ENCODE measurements around the gene RNF26.

The RNF26 gene

DNA sequence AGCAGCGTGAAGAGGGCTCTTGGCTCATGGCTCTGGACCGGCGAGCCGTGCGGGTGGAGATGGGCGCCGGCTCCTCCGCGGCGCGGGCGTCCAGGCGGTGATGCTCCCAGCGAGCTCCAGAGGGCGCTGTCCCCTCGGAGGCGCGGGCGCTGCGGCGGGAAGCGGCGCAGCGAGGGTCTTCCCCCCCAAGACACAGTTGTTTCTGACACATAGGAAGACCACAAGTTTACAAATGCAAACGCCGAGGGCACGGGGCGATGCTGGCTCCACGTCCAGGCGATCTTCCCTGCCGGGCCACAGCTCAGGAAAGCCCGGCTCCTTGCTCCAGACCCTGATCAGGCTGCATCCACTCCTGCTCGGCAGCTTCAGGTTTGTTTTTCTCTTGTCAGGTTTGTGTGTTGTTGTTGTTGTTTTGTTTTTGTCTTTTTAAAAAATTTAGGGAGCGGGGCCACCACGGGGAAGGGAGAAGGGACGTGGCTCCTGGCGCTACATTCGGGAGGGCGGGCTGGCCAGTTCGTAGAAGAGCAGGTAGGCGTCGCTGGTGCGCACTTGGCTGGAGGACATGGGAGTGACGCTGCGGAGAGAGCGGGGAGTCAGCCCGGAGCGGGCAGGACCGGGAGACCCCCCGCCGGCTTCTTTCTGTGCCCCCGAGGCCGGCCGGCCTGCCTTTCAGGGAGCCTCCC, 22.2 kb downstream of the RNF26 start:
- DNase-seq = peak; percentile 89

DNA sequence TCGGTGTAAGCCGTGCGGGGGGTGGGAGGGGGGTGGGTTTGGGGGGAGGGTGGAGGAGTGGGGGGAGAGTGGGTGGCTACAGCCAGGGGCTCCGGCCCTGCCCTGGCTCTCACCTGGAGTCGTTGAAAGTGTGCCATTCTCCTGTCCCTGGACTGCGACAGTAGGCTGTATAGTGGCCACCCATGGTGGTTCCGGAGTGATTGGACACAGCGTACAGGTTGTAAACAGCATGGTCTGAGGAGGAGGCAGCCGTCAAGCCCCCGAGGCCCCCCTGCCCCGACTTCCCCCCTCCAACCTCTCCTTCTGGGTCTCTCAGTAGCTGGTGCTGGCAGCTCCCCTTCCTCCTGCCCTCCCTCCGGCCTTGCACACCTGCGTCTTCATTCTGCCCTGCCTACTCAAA, 22.7 kb downstream of the RNF26 start:
- no peak for DNase-seq

DNA sequence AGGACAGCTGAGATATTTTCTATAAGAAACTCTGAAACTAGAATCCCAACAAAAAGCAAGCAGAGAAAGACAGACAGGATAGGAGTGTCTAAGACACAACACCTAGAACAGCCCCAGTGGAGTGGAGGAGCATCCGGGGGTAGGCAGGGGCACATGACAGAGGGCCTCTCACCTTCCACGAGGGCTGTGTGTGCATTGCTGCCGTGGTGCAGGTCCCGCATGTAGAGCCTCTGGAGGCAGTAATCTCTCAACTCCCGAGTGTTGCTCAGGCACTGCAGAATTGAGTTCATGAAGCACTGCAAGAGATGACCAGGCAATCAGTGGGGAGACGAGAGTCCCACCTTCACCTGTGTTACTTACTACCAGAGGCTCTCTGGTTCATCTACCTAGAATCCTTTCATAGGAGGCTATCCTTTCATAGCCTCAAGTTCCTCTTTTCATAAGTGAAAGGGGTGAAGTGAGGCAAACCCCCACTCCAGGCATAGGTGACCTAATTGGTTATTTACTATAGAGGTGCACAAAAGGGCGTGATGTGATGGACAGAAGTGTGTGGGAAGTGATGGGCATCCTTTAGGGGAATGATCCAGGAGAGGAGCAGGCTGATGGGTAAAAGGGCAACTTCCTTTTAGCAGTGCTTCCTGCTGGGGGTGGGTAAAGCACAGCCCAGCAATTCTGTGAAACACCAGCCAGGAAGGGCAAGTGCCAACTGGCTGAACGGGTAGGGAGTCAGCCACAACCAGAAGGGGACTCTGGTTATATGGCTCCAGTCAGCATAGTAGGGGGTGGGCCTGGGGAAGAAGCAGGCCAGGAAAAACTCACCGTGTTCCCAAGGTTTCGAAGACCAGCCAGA, 25.3 kb downstream of the RNF26 start:
- no peak for DNase-seq

DNA sequence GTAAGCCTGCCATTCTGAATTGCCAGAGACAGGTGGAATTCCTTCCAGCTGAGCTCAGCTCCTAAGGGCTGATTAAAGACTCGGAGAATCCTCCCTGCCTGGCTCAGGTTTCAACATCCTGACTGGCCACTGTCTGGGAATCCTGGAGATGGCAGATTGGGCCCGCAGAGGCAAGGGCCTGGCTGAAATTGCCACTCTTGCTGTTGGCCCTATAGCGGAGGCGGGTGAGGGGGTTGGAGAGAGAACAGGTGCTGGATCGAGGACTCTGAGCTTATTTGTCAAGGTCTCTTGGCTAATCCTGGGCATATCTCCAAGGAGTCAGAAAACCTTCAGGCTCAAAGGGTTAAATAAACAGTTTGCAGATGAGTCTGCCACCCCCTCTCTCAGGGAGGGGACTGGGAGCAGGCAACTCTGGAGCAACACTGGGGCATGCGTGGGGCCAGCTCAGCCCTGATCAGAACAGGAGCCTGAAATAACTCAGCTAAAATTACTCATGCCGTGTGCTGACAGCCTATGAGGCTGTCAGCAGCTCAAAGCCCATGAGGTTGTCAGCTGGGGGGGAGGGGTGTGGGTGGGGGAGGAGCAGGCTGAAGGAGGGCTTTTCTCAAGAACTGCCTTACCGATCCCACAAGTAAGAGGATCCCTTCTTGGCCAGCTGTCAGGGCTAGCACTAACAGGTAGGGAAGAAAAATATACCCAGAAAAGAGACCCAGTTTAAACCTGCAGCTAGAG, 26.9 kb downstream of the RNF26 start:
- DNase-seq = peak; percentile 63

- peak; percentile 15 for DNase-seq
Measured at GRCh38 chr11:119361941-119362725, 27.8 kb downstream of the RNF26 start.

DNA sequence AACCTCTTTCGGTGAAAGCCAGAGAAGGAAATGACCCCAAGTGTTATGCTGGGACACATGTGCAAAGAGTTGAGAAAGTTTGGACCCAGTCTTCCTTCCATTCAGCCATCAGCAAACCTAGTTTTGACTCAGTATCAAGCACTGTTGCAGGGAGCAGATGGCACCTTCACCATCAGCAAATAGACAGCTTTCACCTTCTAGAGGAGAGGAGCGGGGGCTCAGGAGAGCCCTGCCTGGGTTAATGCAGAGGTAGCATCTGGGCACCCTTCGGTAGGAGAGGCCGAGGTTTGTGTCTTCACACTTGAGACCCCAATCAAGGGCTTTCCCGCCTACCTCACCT, 28.4 kb downstream of the RNF26 start:
- no peak for DNase-seq

GRCh38 chr11:119363081-119363850, 28.9 kb downstream of the RNF26 start:
- peak; percentile 18 for DNase-seq

DNA sequence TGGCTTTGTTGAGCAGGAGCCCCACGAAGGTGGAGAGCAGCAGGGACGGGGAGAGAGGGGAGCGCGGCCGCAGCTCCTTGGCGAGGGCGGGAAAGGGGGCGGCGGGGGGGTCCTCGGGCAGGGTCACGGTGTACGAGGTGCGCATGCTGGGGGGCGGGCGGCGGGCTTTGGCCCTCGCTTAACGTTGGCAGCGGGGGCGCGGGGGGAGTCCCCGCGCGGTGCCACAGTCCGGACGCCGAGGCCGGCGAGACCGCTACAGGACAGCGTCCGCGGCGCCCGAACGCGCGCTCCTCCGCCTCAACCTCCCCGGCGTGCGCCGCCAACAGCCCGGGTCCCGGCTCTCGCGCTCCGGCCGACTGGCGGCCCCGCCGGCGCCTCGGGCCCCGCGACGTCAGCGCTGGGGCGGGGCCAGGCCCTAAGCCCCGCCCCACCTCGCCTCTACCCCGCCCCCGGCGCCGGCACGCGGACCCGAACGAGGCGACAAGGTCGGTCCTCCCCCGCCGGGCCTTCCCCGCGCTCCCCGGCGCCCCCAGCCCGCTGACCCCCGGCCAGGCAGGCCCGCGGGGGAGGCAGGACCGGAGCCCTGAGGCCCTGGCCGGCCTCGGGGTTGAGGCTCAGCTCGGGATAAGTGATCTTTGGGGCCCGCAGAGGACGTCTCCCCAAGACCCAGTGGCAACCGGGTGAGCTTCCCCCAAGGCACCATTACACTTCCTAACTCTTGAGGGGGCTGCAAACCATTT, 29.7 kb downstream of the RNF26 start:
- peak; percentile 63 for DNase-seq

- DNase-seq = peak; percentile 29
Measured at GRCh38 chr11:119365071-119365591, 30.8 kb downstream of the RNF26 start.

GRCh38 chr11:119366690-119367620, 32.6 kb downstream of the RNF26 start:
- no peak for DNase-seq

DNA sequence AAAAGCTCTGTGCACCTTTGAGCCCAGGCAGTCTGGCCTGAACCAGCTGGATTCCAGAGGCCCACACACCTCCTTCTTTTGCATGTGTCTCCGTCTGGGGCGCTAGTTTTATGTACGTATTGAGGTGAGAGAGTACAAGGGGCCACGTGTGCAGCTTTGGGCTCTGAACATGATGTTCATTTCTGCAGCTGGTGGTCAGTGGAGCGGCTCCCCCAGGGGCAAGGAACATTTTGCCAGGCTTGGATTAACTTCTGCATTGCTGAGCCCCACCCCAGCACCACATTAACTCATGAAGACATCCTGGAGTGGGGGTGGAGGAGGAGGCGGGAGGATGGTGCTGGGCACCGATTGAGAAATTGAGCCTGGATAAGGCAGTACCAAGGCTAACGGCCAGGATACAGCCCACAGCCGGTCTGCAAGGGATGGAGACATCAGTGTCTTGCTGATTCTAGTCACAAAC, 33.4 kb downstream of the RNF26 start:
- peak; percentile 63 for DNase-seq

DNA sequence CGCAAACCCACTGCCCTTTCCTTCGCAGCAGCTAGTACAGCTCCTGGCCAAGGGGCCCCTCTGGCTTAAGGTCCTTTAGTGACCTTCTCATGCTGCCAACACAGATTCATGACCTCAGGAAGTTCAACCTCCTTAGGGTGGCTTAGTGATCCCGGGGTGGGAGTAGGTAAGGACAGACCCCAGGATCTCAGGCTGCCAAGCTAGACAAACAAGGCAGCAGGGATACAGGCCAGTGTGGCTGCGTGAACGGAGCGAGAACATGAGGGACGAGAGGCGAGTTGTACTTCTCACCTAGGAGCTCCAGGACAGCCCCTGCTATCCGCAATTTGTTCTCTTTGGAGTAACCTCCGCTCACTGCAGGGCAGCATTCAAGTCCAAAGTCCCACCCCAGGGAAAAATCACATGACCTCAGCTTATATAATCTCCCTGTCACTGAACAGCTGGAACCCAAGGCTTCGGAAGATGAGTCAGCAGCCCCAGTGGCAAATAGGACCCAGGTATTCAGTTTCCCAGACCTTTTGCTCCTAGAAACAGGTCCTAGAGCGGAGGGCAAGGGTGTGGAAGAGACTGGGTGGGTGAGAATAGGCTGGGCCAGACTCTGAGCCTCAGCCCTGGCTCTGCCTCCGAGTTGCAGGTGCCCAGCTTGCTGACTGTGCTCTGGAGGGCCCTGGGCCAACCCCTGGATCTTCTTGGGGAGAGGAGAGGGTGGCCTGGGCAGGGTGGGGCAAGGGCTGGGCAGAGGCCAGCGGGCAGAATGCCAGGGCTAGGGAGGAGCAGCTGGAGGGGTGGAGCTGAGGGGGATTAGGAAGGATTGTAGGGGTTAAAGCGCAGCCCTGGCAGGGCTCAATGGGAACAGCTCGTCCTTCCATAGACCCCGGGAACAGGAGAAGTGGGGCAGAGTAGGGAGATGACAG, 34.1 kb downstream of the RNF26 start:
- DNase-seq = peak; percentile 86

- no peak for DNase-seq
Measured at GRCh38 chr11:119369132-119369925, 35.0 kb downstream of the RNF26 start.

DNA sequence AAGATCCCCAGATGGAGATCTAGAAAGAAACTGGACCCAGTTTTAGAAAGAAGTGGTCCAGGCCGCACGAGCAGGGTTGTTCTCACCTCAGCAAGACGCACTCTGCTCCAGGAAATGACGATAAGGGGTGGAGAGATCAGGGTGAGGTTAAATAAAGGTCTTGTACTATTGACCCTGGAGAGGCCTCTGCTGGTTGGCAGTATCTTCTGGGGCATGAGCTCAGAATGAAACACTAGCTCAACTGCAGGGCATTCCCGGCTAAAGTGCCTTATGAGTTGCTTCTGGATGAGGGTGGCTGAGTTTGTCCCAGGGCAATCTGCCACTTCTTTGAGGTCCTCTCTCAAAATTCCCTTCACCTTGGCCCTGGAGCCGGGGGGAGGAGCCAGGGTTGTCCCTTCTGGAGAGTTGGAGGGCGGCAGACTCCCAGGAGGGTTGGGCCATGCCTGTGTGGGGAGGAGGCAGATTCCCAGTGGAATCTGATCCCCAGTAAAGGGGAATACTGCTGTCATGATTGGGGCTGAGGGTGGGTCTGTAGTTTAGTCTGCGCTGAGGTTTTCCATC, 36.2 kb downstream of the RNF26 start:
- DNase-seq = no peak

DNA sequence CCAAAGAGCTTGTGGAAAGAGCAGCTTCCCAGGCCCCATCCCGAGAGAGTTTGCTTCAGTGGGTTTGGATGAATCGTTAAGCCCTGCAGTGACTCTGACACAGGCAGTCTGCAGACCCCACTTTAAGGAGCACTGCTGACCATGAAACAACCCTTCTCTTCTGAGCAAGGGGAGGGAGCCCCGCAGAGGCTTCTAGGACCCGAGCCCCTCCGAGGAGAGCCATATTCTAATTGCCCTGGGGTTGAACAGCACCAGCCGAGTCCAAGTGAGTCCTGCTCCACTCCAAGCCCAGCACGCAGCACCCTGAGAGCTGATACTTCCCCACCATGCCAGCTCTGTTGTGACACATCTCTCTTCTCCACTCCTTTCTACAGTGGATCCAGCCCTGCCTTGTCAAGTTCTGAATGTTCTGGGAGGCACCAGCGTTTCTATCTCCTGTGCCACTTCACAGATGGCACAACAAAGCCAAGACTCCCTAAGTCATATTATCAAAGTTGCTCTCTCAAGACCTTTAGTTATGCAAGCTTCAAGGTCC, 36.8 kb downstream of the RNF26 start:
- DNase-seq = no peak

GRCh38 chr11:119371778-119372182, 37.5 kb downstream of the RNF26 start:
- no peak for DNase-seq
